SK-N-SH (cell line): ENCODE data around the gene ABHD16B.

Experiments
- GATA2 ChIP-seq: sonication (generic); formaldehyde crosslinking; IDR thresholded peaks from 2 replicates; pipeline ENCODE4 v1.5.0; 2020; ENCODE audit warnings: mild to moderate bottlenecking, missing genetic modification reagents
- NFIC ChIP-seq: IDR thresholded peaks from 2 replicates; pipeline ENCODE4 v1.4.0; 2012; ENCODE audit warnings: borderline replicate concordance
- POLR2AphosphoS5 ChIP-seq: IDR thresholded peaks from 2 replicates; pipeline ENCODE4 v1.6.1; 2012; ENCODE audit warnings: low read depth, low read length
- RFX5 ChIP-seq: IDR thresholded peaks from 2 replicates; pipeline ENCODE4 v1.6.1; 2012; ENCODE audit warnings: mild to moderate bottlenecking, improper control_type of control experiment, low read length
- TF ChIP-seq, protein P1 (sequence below): fragments of 200-600 bp; sonication (generic); IDR thresholded peaks from 2 replicates; pipeline ENCODE4 v1.6.1; 2017; ENCODE audit warnings: antibody characterized with exemption, mild to moderate bottlenecking, moderate library complexity
- TF ChIP-seq, protein P2 (sequence below): IDR thresholded peaks from 2 replicates; pipeline ENCODE4 v1.4.0; 2012; ENCODE audit warnings: low read depth

DNA sequence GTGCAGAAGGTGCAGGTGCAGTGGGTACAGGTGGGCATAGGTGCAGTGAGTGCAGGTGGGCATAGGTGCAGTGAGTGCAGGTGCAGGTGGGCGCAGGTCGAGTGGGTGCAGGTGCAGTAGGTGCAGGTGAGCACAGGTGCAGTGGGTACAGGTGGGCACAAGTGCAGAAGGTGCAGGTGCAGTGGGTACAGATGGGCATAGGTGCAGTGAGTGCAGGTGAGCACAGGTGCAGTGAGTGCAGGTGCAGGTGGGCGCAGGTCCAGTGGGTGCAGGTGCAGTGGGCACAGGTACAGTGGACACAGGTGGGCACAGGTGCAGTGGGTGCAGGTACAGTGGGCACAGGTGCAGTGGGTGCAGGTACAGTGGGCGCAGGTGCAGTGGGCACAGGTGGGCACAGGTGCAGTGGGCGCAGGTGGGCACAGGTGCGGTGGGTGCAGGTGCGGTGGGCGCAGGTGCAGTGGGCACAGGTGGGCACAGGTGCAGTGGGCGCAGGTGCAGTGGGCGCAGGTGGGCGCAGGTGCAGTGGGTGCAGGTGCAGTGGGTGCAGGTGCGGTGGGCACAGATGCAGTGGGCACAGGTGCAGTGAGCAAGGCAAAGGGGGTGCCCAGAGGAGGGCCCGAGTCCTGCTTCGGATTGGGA, 45.6 kb upstream of the ABHD16B start:
- TF ChIP-seq, protein P1, sequence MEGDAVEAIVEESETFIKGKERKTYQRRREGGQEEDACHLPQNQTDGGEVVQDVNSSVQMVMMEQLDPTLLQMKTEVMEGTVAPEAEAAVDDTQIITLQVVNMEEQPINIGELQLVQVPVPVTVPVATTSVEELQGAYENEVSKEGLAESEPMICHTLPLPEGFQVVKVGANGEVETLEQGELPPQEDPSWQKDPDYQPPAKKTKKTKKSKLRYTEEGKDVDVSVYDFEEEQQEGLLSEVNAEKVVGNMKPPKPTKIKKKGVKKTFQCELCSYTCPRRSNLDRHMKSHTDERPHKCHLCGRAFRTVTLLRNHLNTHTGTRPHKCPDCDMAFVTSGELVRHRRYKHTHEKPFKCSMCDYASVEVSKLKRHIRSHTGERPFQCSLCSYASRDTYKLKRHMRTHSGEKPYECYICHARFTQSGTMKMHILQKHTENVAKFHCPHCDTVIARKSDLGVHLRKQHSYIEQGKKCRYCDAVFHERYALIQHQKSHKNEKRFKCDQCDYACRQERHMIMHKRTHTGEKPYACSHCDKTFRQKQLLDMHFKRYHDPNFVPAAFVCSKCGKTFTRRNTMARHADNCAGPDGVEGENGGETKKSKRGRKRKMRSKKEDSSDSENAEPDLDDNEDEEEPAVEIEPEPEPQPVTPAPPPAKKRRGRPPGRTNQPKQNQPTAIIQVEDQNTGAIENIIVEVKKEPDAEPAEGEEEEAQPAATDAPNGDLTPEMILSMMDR: no peak
- TF ChIP-seq NFIC: no peak
- no peak for TF ChIP-seq GATA2 (CRISPR knock-in tag)
- TF ChIP-seq POLR2AphosphoS5: no peak
- TF ChIP-seq, protein P2, sequence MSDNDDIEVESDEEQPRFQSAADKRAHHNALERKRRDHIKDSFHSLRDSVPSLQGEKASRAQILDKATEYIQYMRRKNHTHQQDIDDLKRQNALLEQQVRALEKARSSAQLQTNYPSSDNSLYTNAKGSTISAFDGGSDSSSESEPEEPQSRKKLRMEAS: no peak
- TF ChIP-seq RFX5: no peak
